Measurements from ENCODE around the gene TCF7.

- TF ChIP-seq RNF2 (conservative IDR thresholded peaks at IDR 0.05; ENCODE audit: low read depth) (no peak), POLR2AphosphoS5 (IDR thresholded peaks at IDR 0.05; ENCODE audit: low read depth, low read length) (no peak), NFYB (CRISPR knock-in tag; IDR thresholded peaks at IDR 0.05) (no peak), PAF1 (CRISPR knock-in tag; IDR thresholded peaks at IDR 0.05) (no peak), JDP2 (CRISPR knock-in tag; IDR thresholded peaks at IDR 0.05; ENCODE audit: borderline replicate concordance) (no peak), DPF2 (CRISPR knock-in tag; IDR thresholded peaks at IDR 0.05; ENCODE audit: borderline replicate concordance, low read depth) (no peak), ZNF232 (CRISPR knock-in tag; IDR thresholded peaks at IDR 0.05; ENCODE audit: borderline replicate concordance) (no peak)
Observed at GRCh38 chr5:134111741-134112647, 2.5 kb upstream of the TCF7 start.

All from HepG2 (cell line).